ENCODE data around the gene TDO2. TPM values are rescaled to one million over a fixed set of nuclear protein-coding genes. Genes with fewer than 3 reads are reported as not detected.

The TDO2 gene
- total RNA-seq, 2 donors from 2014 or later = not detected

- Histone ChIP-seq H3K9me3 (ENCODE audit: control insufficient read depth, low read length) (no peaks in the 10 kb centered on the region), H3K36me3 (ENCODE audit: control insufficient read depth, insufficient read depth, low read length) (no peaks in the 10 kb centered on the region), H3K4me1 (ENCODE audit: control insufficient read depth, insufficient read depth, low read length) (no peaks in the 10 kb centered on the region), H3K27me3 (ENCODE audit: control insufficient read depth, insufficient read depth, low read length, poor library complexity, severe bottlenecking) (no peaks in the 10 kb centered on the region), H3K4me3 (ENCODE audit: low read length) (no peak overlapping the region), H3K27ac (ENCODE audit: low read depth, low read length) (no peak overlapping the region), H3K9ac (ENCODE audit: extremely low read depth, low read length, poor library complexity, severe bottlenecking) (no peak overlapping the region)
- WGBS, 2 experiments (ENCODE audit: insufficient coverage in 1 of 2, insufficient read length in 1 of 2) = 92 to 100% methylated on average over 1 of the region's 1 CpG
- Mint-ChIP-seq H3K27ac (no peak overlapping the region), H3K27me3 (ENCODE audit: insufficient read depth) (no peaks in the 10 kb centered on the region), H3K9me3 (no peaks in the 10 kb centered on the region), H3K4me3 (no peak overlapping the region), H3K4me1 (peaks cover 2% of the 10 kb centered on the region), H3K36me3 (ENCODE audit: low read depth) (no peaks in the 10 kb centered on the region)
- no peak for TF ChIP-seq CTCF (conservative IDR thresholded peaks at IDR 0.05)
- DNase-seq = no peak
Observed at GRCh38 chr4:155911905-155912304, 8.4 kb downstream of the TDO2 start.

- Mint-ChIP-seq H3K4me1 (peaks cover 2% of the 10 kb centered on the region), H3K27me3 (ENCODE audit: insufficient read depth) (no peaks in the 10 kb centered on the region), H3K4me3 (no peak overlapping the region), H3K9me3 (no peaks in the 10 kb centered on the region), H3K36me3 (ENCODE audit: low read depth) (no peaks in the 10 kb centered on the region), H3K27ac (no peak overlapping the region)
- Histone ChIP-seq H3K36me3 (ENCODE audit: control insufficient read depth, insufficient read depth, low read length) (no peaks in the 10 kb centered on the region), H3K4me1 (ENCODE audit: control insufficient read depth, insufficient read depth, low read length) (no peaks in the 10 kb centered on the region), H3K9me3 (ENCODE audit: control insufficient read depth, low read length) (no peaks in the 10 kb centered on the region), H3K27me3 (ENCODE audit: control insufficient read depth, insufficient read depth, low read length, poor library complexity, severe bottlenecking) (no peaks in the 10 kb centered on the region), H3K4me3 (ENCODE audit: low read length) (no peak overlapping the region), H3K9ac (ENCODE audit: extremely low read depth, low read length, poor library complexity, severe bottlenecking) (no peak overlapping the region), H3K27ac (ENCODE audit: low read depth, low read length) (no peak overlapping the region)
- 87 to 100% methylated on average over 2 to 4 of the region's 5 CpGs for WGBS, 2 experiments (ENCODE audit: insufficient coverage in 1 of 2, insufficient read length in 1 of 2)
- no peak for TF ChIP-seq CTCF (conservative IDR thresholded peaks at IDR 0.05)
- DNase-seq = no peak
Observed at GRCh38 chr4:155914782-155915181, 11.3 kb downstream of the TDO2 start.

- no peaks in the 10 kb centered on the region for H3K4me1 Mint-ChIP-seq
- no peaks in the 10 kb centered on the region for H3K9me3 Mint-ChIP-seq
- Histone ChIP-seq H3K36me3 (ENCODE audit: control insufficient read depth, insufficient read depth, low read length) (no peaks in the 10 kb centered on the region), H3K9me3 (ENCODE audit: control insufficient read depth, low read length) (no peaks in the 10 kb centered on the region), H3K27ac (ENCODE audit: low read depth, low read length) (no peak overlapping the region), H3K4me1 (ENCODE audit: control insufficient read depth, insufficient read depth, low read length) (no peaks in the 10 kb centered on the region), H3K9ac (ENCODE audit: extremely low read depth, low read length, poor library complexity, severe bottlenecking) (no peak overlapping the region), H3K4me3 (ENCODE audit: low read length) (no peak overlapping the region), H3K27me3 (ENCODE audit: control insufficient read depth, insufficient read depth, low read length, poor library complexity, severe bottlenecking) (no peaks in the 10 kb centered on the region)
- H3K27me3 Mint-ChIP-seq (ENCODE audit: insufficient read depth) = no peaks in the 10 kb centered on the region
- no peak overlapping the region for H3K4me3 Mint-ChIP-seq
- no peaks in the 10 kb centered on the region for H3K36me3 Mint-ChIP-seq (ENCODE audit: low read depth)
- no peak for TF ChIP-seq CTCF (conservative IDR thresholded peaks at IDR 0.05)
- H3K27ac Mint-ChIP-seq = no peak overlapping the region
- 86% methylated on average over 1 of the region's 1 CpG; no CpG with 5 or more reads in 1 of the 2 experiments for WGBS, 2 experiments (ENCODE audit: insufficient coverage in 1 of 2, insufficient read length in 1 of 2)
- DNase-seq = no peak
Observed at GRCh38 chr4:155921597-155921996, 18.1 kb downstream of the TDO2 start.
